SK-N-MC (cell line): ENCODE results near the gene SLC43A2.
"Not testable (repeated sequence)": the region's sequence is repeated elsewhere in the genome, so short reads cannot be mapped to it uniquely, and the experiment has no call there.

Experiments used
- DNase-seq: peaks from one replicate; pipeline ENCODE4 v3.0.0-alpha.2; 2011; ENCODE audit warnings: low read depth, low spot score
- H3K27ac ChIP-seq: fragments of 200-600 bp; sonication (generic); 2 replicates; pipeline ENCODE4 v1.5.1; 2016; ENCODE audit warnings: mixed run types
- H3K36me3 ChIP-seq: fragments of 200-600 bp; sonication (generic); 2 replicates; pipeline ENCODE4 v1.6.1; 2017; ENCODE audit warnings: antibody characterized with exemption, low read length, mixed read lengths; ENCODE audit not compliant: insufficient read depth
- H3K4me3 ChIP-seq: fragments of 200-600 bp; sonication (generic); 2 replicates; pipeline ENCODE4 v1.5.1; 2016
- H3K9ac ChIP-seq: fragments of 200-600 bp; sonication (generic); 2 replicates; pipeline ENCODE4 v1.8.0; 2017; ENCODE audit warnings: mixed run types, mixed read lengths; ENCODE audit not compliant: insufficient read length
- H3K9me3 ChIP-seq: fragments of 200-600 bp; sonication (generic); 2 replicates; pipeline ENCODE4 v1.6.1; 2017; ENCODE audit warnings: low read depth, mild to moderate bottlenecking, antibody characterized with exemption, low read length, moderate library complexity, mixed read lengths
- EZH2 ChIP-seq: fragments of 200-600 bp; sonication (generic); IDR thresholded peaks from one replicate; pipeline ENCODE4 v1.6.1; 2017; ENCODE audit warnings: antibody characterized with exemption
- FOXP2 ChIP-seq: optimal IDR thresholded peaks from 2 replicates; pipeline ENCODE3; 2011; ENCODE audit warnings: mild to moderate bottlenecking, moderate library complexity; ENCODE audit not compliant: insufficient read depth; ENCODE audit errors: extremely low read length, control extremely low read depth
- POLR2AphosphoS5 ChIP-seq: IDR thresholded peaks from 2 replicates; pipeline ENCODE4 v1.6.1; 2012; ENCODE audit warnings: mild to moderate bottlenecking, low read depth, low read length, borderline replicate concordance

Gene SLC43A2

GRCh38 chr17:1578029-1578428 is 50.6 kb downstream of the SLC43A2 start:
- Histone ChIP-seq H3K4me3 (no peak overlapping the region), H3K9me3 (no peaks in the 10 kb centered on the region), H3K36me3 (no peaks in the 10 kb centered on the region), H3K27ac (no peak overlapping the region), H3K9ac (no peak overlapping the region)
- TF ChIP-seq POLR2AphosphoS5 (no peak), EZH2 (no peak), FOXP2 (no peak)
- no peak for DNase-seq

- Histone ChIP-seq H3K27ac (no peak overlapping the region), H3K9me3 (no peaks in the 10 kb centered on the region), H3K4me3 (no peak overlapping the region), H3K36me3 (no peaks in the 10 kb centered on the region), H3K9ac (no peak overlapping the region)
- DNase-seq: no peak
- TF ChIP-seq POLR2AphosphoS5 (no peak), EZH2 (no peak), FOXP2 (no peak)
These were observed 51.0 kb downstream of the SLC43A2 start for GRCh38 chr17:1577583-1578013.

GRCh38 chr17:1577182-1577581 is 51.5 kb downstream of the SLC43A2 start:
- DNase-seq: no peak
- TF ChIP-seq FOXP2 (no peak), POLR2AphosphoS5 (no peak), EZH2 (no peak)
- H3K9me3 ChIP-seq: no peaks in the 10 kb centered on the region
- no peak overlapping the region for H3K27ac ChIP-seq
- H3K36me3 ChIP-seq: no peaks in the 10 kb centered on the region
- no peak overlapping the region for H3K4me3 ChIP-seq
- H3K9ac ChIP-seq: no peak overlapping the region

GRCh38 chr17:1576500-1576899 is 52.1 kb downstream of the SLC43A2 start:
- H3K27ac ChIP-seq: no peak overlapping the region
- no peaks in the 10 kb centered on the region for H3K36me3 ChIP-seq
- no peak overlapping the region for H3K4me3 ChIP-seq

DNA sequence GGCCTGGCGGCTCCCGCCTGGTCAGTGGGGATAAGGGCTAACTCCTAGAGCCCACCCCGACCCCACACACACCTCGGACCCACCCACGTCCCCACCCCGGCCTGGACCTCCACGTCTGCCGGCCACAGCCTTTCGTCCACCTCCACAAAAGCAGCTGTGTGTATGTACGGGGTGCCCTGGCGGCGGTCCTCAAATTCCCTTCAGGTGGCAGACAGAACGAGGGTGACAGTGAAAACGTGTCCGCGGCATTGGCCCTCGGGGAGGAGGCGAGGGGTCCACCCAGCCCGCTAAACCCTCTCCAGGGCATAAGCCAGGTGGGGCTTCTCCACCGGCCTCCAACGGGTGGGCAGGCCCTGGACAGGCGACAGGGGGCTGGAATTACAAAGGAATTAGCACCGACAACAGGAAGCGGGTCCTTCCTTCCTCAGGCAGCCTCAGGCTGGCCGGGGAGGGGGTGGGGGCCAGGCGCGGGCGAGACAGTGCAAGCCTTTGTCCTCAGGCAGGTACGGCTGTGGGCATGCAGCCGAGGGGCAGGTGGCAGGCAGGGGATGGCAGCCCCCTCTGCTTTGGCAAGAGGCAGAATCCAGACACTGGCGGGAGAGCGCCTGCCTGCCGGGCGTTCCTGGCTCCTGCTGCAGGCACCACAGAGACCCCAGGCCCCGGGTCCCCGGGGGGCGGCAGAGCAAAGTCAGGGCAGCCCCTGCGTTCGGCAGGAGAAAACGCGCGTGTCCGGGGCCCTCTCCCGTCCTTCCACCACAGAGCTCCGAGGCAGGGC is 53.8 kb downstream of the SLC43A2 start:
- no peak overlapping the region for H3K27ac ChIP-seq
- H3K9ac ChIP-seq: no peak overlapping the region
- TF ChIP-seq FOXP2 (no peak), EZH2 (no peak), POLR2AphosphoS5 (no peak)

More at GRCh38 chr17:1576500-1576899, 52.1 kb downstream of the SLC43A2 start:
- DNase-seq: no peak
- no peak overlapping the region for H3K9ac ChIP-seq
- TF ChIP-seq POLR2AphosphoS5 (no peak), EZH2 (no peak), FOXP2 (no peak)
- H3K9me3 ChIP-seq: no peaks in the 10 kb centered on the region

GRCh38 chr17:1573932-1574696 is 54.5 kb downstream of the SLC43A2 start:
- Histone ChIP-seq H3K36me3 (no peaks in the 10 kb centered on the region), H3K4me3 (no peak overlapping the region), H3K9ac (no peak overlapping the region), H3K27ac (no peak overlapping the region), H3K9me3 (no peaks in the 10 kb centered on the region)
- no peak for DNase-seq
- TF ChIP-seq EZH2 (no peak), FOXP2 (no peak), POLR2AphosphoS5 (no peak)

More for the DNA sequence above, 53.8 kb downstream of the SLC43A2 start:
- Histone ChIP-seq H3K4me3 (no peak overlapping the region), H3K36me3 (no peaks in the 10 kb centered on the region), H3K9me3 (no peaks in the 10 kb centered on the region)
- no peak for DNase-seq

DNA sequence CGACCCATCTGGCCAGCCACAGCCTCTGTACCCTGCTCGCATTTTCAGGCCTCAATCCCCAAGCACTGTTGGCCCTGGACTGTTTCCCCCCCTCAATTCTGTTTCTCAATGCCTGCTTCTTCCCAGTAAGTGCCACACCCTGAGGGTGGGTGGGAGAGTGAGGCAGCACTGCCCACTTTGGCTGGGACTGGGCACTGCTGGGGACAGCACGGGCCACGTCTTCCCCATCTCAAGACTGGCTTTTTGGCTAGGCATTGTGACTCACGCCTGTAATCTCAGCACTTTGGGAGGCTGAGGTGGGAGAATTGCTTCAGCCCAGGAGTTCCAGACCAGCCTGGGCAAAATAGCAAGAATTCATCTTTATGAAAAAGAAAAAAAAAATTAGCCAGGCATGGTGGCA is 56.0 kb downstream of the SLC43A2 start:
- not testable (repeated sequence) for H3K36me3 ChIP-seq, H3K9ac ChIP-seq, H3K27ac ChIP-seq, DNase-seq, H3K9me3 ChIP-seq, H3K4me3 ChIP-seq

GRCh38 chr17:1571341-1571704 is 57.3 kb downstream of the SLC43A2 start:
- TF ChIP-seq POLR2AphosphoS5 (no peak), FOXP2 (no peak), EZH2 (no peak)
- Histone ChIP-seq H3K36me3 (no peaks in the 10 kb centered on the region), H3K9me3 (no peaks in the 10 kb centered on the region), H3K9ac (no peak overlapping the region), H3K27ac (no peak overlapping the region), H3K4me3 (no peak overlapping the region)
- no peak for DNase-seq
